WTC11 (cell line): ENCODE measurements around the gene CFAP300. TPM values are rescaled to one million over a fixed set of nuclear protein-coding genes. Genes with fewer than 3 reads are reported as not detected.

ENCODE experiments used
- ATAC-seq: fragments of 200-7000 bp; cut with Tn5 transposase; 2 replicates; pipeline ENCODE4 v1.10.0; 2021; ENCODE audit warnings: mild to moderate bottlenecking, moderate library complexity
- CTCF ChIA-PET: fragments of 300-600 bp; sonication (Branson Sonifier 250); formaldehyde crosslinking; loops from one replicate; lab custom pipeline; 2021; ENCODE audit warnings: antibody characterized with exemption; lab: Charles Lee
- POLR2A ChIA-PET: fragments of 350-600 bp; sonication (Branson Sonifier 250); formaldehyde crosslinking; loops from one replicate; lab custom pipeline; 2021; ENCODE audit warnings: antibody characterized with exemption; lab: Charles Lee
- DNase-seq: peaks from one replicate; pipeline ENCODE4 v3.0.0; 2021; ENCODE audit warnings: low spot score
- H3K27ac Mint-ChIP-seq: 2 replicates; pipeline ENCODE4 v1.8.0; 2021; ENCODE audit warnings: mixed read lengths
- H3K27me3 Mint-ChIP-seq: 2 replicates; pipeline ENCODE4 v1.8.0; 2021; ENCODE audit warnings: low read depth, mild to moderate bottlenecking, moderate library complexity, mixed read lengths
- H3K36me3 Mint-ChIP-seq: 2 replicates; pipeline ENCODE4 v1.8.0; 2021; ENCODE audit warnings: mixed read lengths
- H3K4me1 Mint-ChIP-seq: 2 replicates; pipeline ENCODE4 v1.8.0; 2022; ENCODE audit warnings: mixed read lengths
- H3K4me3 Mint-ChIP-seq: 2 replicates; pipeline ENCODE4 v1.8.0; 2021; ENCODE audit warnings: mild to moderate bottlenecking, moderate library complexity, mixed read lengths
- H3K9me3 Mint-ChIP-seq: 2 replicates; pipeline ENCODE4 v1.8.0; 2021; ENCODE audit warnings: mixed read lengths
- AFF4 ChIP-seq: sonication (generic); formaldehyde crosslinking; IDR thresholded peaks from 2 replicates; pipeline ENCODE4 v1.8.1; 2023; ENCODE audit warnings: mild to moderate bottlenecking, missing genetic modification reagents, borderline replicate concordance
- CREM ChIP-seq: sonication (generic); formaldehyde crosslinking; IDR thresholded peaks from 2 replicates; pipeline ENCODE4 v1.8.1; 2022; ENCODE audit warnings: mild to moderate bottlenecking, missing genetic modification reagents, moderate library complexity
- E2F5 ChIP-seq: sonication (generic); formaldehyde crosslinking; IDR thresholded peaks from 2 replicates; pipeline ENCODE4 v1.8.1; 2022; ENCODE audit warnings: mild to moderate bottlenecking, moderate library complexity, missing genetic modification reagents
- FOXP1 ChIP-seq: sonication (generic); formaldehyde crosslinking; IDR thresholded peaks from 2 replicates; pipeline ENCODE4 v1.8.0; 2022; ENCODE audit warnings: missing genetic modification reagents, mild to moderate bottlenecking, moderate library complexity, borderline replicate concordance
- GRHL2 ChIP-seq: fragments of 250-450 bp; sonication (Bioruptor Pico); IDR thresholded peaks from 2 replicates; pipeline ENCODE4 v1.8.0; 2022; ENCODE audit warnings: mild to moderate bottlenecking, moderate library complexity; ENCODE audit not compliant: insufficient replicate concordance, severe bottlenecking
- IRF2 ChIP-seq: sonication (generic); formaldehyde crosslinking; IDR thresholded peaks from 2 replicates; pipeline ENCODE4 v1.8.0; 2022; ENCODE audit warnings: low read depth, missing genetic modification reagents, borderline replicate concordance
- NR2C2 ChIP-seq: sonication (generic); formaldehyde crosslinking; IDR thresholded peaks from 2 replicates; pipeline ENCODE4 v1.8.0; 2022; ENCODE audit warnings: mild to moderate bottlenecking, missing genetic modification reagents
- PRDM15 ChIP-seq: sonication (generic); formaldehyde crosslinking; IDR thresholded peaks from 2 replicates; pipeline ENCODE4 v1.8.0; 2022; ENCODE audit warnings: missing genetic modification reagents
- RORB ChIP-seq: fragments of 250-450 bp; sonication (Bioruptor Pico); IDR thresholded peaks from 2 replicates; pipeline ENCODE4 v1.9.0; 2021; ENCODE audit warnings: mild to moderate bottlenecking
- USF2 ChIP-seq: sonication (generic); formaldehyde crosslinking; IDR thresholded peaks from 2 replicates; pipeline ENCODE4 v1.8.1; 2023; ENCODE audit warnings: mild to moderate bottlenecking, missing genetic modification reagents, moderate library complexity
- ZBTB21 ChIP-seq: sonication (generic); formaldehyde crosslinking; IDR thresholded peaks from 2 replicates; pipeline ENCODE4 v1.8.1; 2023; ENCODE audit warnings: mild to moderate bottlenecking, missing genetic modification reagents, borderline replicate concordance
- ZNF396 ChIP-seq: fragments of 250-450 bp; sonication (Bioruptor Pico); IDR thresholded peaks from 2 replicates; pipeline ENCODE4 v1.8.0; 2021; ENCODE audit warnings: mild to moderate bottlenecking, moderate library complexity, borderline replicate concordance
- ZNF416 ChIP-seq: fragments of 250-450 bp; sonication (Bioruptor Pico); IDR thresholded peaks from 2 replicates; pipeline ENCODE4 v1.9.0; 2021; ENCODE audit warnings: mild to moderate bottlenecking, inconsistent platforms
- total RNA-seq: library from RNA; stranded (reverse); gene quantifications from 3 replicates; pipeline ENCODE4 v1.2.3, GENCODE V29; 2021
- TF ChIP-seq, protein P1 (sequence below): sonication (generic); formaldehyde crosslinking; IDR thresholded peaks from 2 replicates; pipeline ENCODE4 v1.8.0; 2023; ENCODE audit warnings: mild to moderate bottlenecking, missing genetic modification reagents
- TF ChIP-seq, protein P2 (sequence below): sonication (generic); formaldehyde crosslinking; conservative IDR thresholded peaks from 2 replicates; pipeline ENCODE4 v1.8.1; 2022; ENCODE audit warnings: mild to moderate bottlenecking, missing genetic modification reagents
- TF ChIP-seq, protein P3 (sequence below): fragments of 250-450 bp; sonication (Bioruptor Pico); IDR thresholded peaks from 2 replicates; pipeline ENCODE4 v1.9.0; 2021; ENCODE audit warnings: mild to moderate bottlenecking
- TF ChIP-seq, protein P4 (sequence below): fragments of 250-450 bp; sonication (Bioruptor Pico); IDR thresholded peaks from 2 replicates; pipeline ENCODE4 v1.8.0; 2021; ENCODE audit warnings: mild to moderate bottlenecking

The CFAP300 gene
- total RNA-seq, 1 experiment from 2014 or later, result 1.1 TPM

DNA sequence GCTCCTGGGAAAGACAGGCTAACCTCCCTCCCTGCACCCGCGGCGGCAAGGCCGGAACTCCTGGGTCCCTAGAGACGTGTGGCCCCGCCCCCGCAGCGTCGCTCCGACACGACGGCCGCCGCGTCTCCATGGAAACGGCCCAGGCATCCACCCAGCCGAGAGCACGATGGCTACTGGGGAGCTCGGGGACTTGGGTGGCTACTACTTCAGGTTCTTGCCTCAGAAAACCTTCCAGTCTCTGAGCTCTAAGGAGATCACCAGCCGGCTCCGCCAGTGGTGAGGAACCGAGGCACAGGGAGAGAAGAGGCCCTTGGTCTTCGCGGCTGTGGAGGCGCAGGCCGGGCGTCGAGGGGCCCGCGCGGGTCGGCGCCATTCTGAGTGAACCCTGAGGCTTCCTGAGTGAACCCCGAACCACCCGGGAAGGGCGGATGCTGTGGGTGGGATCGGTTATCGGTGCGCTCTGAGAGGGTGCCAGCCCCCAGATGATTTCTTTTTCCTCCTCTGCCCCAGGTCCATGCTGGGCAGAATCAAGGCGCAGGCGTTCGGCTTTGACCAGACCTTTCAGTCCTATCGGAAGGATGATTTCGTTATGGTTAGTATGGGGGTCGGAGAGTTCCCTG is at the start of gene CFAP300 (continued):
- TF ChIP-seq PRDM15 (no peak), FOXP1 (0 out of 2 replicates have a peak, but pooled peaks have one; percentile 32), IRF2 (CRISPR knock-in tag) (no peak), ZBTB21 (peak; percentile 68; the same call in 1 of the 2 replicates), ZNF416 (no peak), E2F5 (CRISPR knock-in tag) (peak; percentile 74; the same call in 1 of the 2 replicates)
- TF ChIP-seq, protein P1, sequence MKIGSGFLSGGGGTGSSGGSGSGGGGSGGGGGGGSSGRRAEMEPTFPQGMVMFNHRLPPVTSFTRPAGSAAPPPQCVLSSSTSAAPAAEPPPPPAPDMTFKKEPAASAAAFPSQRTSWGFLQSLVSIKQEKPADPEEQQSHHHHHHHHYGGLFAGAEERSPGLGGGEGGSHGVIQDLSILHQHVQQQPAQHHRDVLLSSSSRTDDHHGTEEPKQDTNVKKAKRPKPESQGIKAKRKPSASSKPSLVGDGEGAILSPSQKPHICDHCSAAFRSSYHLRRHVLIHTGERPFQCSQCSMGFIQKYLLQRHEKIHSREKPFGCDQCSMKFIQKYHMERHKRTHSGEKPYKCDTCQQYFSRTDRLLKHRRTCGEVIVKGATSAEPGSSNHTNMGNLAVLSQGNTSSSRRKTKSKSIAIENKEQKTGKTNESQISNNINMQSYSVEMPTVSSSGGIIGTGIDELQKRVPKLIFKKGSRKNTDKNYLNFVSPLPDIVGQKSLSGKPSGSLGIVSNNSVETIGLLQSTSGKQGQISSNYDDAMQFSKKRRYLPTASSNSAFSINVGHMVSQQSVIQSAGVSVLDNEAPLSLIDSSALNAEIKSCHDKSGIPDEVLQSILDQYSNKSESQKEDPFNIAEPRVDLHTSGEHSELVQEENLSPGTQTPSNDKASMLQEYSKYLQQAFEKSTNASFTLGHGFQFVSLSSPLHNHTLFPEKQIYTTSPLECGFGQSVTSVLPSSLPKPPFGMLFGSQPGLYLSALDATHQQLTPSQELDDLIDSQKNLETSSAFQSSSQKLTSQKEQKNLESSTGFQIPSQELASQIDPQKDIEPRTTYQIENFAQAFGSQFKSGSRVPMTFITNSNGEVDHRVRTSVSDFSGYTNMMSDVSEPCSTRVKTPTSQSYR (CRISPR knock-in tag), result no peak
- TF ChIP-seq, protein P2, sequence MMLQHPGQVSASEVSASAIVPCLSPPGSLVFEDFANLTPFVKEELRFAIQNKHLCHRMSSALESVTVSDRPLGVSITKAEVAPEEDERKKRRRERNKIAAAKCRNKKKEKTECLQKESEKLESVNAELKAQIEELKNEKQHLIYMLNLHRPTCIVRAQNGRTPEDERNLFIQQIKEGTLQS, result no peak
- TF ChIP-seq, protein P3, sequence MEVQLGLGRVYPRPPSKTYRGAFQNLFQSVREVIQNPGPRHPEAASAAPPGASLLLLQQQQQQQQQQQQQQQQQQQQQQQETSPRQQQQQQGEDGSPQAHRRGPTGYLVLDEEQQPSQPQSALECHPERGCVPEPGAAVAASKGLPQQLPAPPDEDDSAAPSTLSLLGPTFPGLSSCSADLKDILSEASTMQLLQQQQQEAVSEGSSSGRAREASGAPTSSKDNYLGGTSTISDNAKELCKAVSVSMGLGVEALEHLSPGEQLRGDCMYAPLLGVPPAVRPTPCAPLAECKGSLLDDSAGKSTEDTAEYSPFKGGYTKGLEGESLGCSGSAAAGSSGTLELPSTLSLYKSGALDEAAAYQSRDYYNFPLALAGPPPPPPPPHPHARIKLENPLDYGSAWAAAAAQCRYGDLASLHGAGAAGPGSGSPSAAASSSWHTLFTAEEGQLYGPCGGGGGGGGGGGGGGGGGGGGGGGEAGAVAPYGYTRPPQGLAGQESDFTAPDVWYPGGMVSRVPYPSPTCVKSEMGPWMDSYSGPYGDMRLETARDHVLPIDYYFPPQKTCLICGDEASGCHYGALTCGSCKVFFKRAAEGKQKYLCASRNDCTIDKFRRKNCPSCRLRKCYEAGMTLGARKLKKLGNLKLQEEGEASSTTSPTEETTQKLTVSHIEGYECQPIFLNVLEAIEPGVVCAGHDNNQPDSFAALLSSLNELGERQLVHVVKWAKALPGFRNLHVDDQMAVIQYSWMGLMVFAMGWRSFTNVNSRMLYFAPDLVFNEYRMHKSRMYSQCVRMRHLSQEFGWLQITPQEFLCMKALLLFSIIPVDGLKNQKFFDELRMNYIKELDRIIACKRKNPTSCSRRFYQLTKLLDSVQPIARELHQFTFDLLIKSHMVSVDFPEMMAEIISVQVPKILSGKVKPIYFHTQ (CRISPR knock-in tag), result no peak

GRCh38 chr11:102001657-102002338 is 45.4 kb upstream of the CFAP300 start:
- H3K9me3 Mint-ChIP-seq, result no peaks in the 10 kb centered on the region
- H3K36me3 Mint-ChIP-seq, result no peaks in the 10 kb centered on the region
- peaks cover 3% of the 10 kb centered on the region; the same call in 1 of the 2 replicates for H3K4me1 Mint-ChIP-seq
- H3K27ac Mint-ChIP-seq, result no peak overlapping the region
- ChIA-PET CTCF (no interaction called here), POLR2A (no interaction called here)
- H3K27me3 Mint-ChIP-seq, result no peaks in the 10 kb centered on the region
- DNase-seq, result no peak
- no peak for ATAC-seq
- no peak overlapping the region for H3K4me3 Mint-ChIP-seq
- TF ChIP-seq CREM (CRISPR knock-in tag) (no peak), NR2C2 (CRISPR knock-in tag) (no peak), ZNF396 (no peak), USF2 (CRISPR knock-in tag) (no peak), RORB (CRISPR knock-in tag) (no peak), AFF4 (no peak), GRHL2 (no peak)
- TF ChIP-seq, protein P4, sequence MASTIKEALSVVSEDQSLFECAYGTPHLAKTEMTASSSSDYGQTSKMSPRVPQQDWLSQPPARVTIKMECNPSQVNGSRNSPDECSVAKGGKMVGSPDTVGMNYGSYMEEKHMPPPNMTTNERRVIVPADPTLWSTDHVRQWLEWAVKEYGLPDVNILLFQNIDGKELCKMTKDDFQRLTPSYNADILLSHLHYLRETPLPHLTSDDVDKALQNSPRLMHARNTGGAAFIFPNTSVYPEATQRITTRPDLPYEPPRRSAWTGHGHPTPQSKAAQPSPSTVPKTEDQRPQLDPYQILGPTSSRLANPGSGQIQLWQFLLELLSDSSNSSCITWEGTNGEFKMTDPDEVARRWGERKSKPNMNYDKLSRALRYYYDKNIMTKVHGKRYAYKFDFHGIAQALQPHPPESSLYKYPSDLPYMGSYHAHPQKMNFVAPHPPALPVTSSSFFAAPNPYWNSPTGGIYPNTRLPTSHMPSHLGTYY (CRISPR knock-in tag), result no peak
